Activated CD4-positive, alpha-beta T cell treated with anti-CD3 and anti-CD28 coated beads for 4 hours (primary cell): ENCODE results near the gene CNR2.
A peak's percentile ranks its signal among the peaks of the same experiment; 100 is the strongest.
"Not testable (repeated sequence)": the region's sequence is repeated elsewhere in the genome, so short reads cannot be mapped to it uniquely, and the experiment has no call there.

Source experiments
- DNase-seq, 2 donors: peaks; one replicate each; pipeline ENCODE4 v3.0.0-alpha.2; 2020

The CNR2 gene

DNA sequence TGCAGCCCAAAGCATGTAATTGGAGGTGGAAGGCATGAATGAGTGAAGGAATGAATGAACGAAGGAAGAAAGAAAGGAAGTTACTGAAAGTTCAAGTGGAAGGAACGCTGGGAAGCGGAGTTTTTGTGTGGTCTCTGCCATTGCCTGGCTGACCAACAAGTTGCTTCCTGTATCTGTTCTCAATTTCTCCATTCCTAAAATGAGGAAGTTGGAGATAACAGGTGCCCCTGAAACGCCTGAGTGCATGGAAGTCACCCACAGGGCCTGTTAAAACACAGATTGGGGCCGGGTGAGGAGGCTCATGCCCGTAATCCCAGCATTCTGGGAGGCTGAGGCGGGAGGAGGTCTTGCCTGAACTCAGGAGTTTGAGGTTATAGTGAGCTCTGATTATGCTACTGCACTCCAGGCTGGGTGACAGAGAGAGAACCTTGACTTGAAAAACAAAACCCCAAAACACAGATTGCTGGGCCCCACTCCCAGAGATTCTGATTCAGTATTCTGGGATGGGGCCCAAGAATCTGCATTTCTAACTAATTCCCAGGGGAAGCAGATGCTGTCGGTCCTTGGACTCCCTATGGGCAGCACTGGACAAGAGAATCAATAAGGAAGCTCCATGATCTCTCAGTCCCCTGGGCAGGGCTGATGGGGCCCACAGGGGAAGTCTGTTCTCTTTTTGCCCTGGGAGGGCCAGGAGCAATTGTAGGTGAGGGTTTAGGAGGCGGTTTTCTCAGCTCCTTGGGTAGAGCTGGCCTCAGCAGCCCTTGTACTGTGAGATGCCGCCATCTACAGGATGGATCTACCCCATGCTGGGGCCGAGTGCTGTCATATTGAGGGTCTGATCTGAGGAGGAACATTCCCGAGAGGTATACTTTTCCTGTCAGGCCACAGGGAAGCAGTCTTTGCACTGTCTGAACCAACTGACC is 3.3 kb upstream of the CNR2 start:
- peak; percentile 24 to 32 for DNase-seq

- DNase-seq, result no peak
Measured at GRCh38 chr1:23915466-23915865, 2.3 kb upstream of the CNR2 start.

GRCh38 chr1:23914921-23915320 is 1.8 kb upstream of the CNR2 start:
- no peak for DNase-seq

GRCh38 chr1:23911921-23912320 is 1.2 kb downstream of the CNR2 start:
- DNase-seq, result no peak

- DNase-seq, result no peak
Measured at GRCh38 chr1:23910553-23911246, 2.5 kb downstream of the CNR2 start.

- no peak for DNase-seq
Measured at GRCh38 chr1:23910144-23910543, 3.0 kb downstream of the CNR2 start.

GRCh38 chr1:23909412-23909811 is 3.8 kb downstream of the CNR2 start:
- DNase-seq, result no peak

- no peak for DNase-seq
Measured at GRCh38 chr1:23908453-23909341, 4.5 kb downstream of the CNR2 start.

DNA sequence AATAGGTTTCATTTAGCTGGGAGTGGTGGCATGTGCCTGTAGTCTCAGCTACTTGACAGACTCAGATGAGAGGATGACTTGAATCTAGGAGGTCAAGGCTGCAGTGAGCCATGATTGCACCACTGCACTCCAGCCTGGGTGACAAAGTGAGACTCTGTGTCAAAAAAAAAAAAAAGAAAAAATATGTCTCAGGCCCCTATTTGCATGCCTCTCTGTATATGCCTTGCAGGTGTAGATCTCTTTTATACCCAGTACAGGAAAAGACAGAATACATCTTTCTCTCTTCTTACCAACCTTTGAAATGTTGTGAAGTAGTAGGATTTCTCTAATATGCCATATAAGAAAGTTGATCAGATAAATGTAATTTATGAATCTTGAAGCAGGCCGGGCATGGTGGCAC is 6.4 kb downstream of the CNR2 start:
- DNase-seq, result no peak

GRCh38 chr1:23905461-23906025 is 7.6 kb downstream of the CNR2 start:
- no peak for DNase-seq

DNA sequence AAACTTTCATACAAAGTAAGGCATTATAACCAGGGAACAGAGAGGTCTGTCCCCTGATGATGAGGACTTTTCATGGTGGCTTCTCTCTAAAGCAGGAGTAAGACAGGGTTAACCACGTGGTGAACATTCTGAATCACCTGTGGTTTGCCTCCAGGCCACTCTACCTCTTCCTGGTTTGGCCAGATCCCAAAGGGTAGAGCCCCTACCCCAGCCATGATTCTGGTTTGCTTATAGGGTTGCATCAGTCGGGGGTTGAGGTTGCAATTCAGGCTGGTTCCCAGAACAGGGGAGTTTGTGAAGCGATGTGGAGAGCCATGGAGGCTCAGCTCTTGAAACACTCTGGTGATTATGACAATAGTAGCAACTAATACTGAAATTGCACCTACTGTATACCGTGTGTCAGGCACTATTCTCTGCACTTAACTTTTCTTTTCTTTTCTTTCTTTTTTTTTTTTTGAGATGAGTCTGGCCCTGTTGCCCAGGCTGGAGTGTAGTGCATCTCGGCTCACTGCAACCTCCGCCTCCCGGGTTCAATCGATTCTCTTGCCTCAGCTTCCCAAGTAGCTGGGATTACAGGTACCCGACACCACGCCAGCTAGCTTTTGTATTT is 8.3 kb downstream of the CNR2 start:
- DNase-seq, result no peak

- no peak for DNase-seq
Measured at GRCh38 chr1:23903754-23904153, 9.4 kb downstream of the CNR2 start.

DNA sequence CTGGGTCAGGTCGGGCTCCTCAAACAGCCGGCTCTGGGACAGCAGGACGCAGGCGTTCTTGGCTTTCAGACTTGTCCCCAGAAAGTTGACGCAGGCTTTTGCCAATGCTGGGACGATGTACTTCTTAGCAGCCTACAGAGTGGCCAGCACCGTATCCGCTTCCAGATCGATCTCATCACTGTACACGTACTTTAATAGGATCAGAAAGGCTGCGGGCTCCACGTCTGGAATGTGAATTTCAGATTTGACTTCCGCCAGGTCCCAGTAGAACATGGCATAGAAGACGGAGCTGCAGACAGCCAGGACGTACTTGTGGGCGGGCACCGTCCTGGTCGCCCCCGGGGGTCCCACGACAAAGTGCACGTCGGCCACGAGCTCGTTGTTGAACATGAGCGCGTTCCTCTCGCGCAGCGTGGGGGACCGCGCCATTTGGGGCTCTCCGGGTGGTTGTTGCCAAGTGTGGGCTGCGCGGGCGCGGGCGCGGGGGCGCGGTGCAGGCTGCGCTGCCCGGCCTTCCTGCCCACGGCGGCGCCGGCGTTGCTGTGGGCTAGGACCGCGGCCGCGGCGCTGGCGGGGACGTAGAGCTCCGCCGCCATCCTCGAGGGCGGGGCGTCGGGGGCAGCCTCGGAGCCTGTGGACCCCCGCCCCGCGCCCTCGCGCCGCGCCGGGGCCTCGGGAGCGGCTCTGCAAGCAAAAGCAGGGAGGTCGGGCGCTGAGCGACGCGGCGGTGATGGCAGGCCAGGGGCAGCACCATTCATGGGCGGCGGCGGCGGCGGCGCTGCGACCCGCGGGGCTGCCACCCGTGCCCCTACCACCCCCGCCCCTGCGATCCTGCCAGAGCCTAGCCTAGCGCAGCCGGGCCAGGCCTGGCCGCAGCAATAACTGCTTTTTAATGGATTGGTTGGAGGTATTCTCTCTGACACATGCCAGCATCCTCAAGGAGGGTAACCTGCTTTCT is 10.6 kb downstream of the CNR2 start:
- DNase-seq, result no peak

GRCh38 chr1:23900017-23900416 is 13.1 kb downstream of the CNR2 start:
- not testable (repeated sequence) for DNase-seq

DNA sequence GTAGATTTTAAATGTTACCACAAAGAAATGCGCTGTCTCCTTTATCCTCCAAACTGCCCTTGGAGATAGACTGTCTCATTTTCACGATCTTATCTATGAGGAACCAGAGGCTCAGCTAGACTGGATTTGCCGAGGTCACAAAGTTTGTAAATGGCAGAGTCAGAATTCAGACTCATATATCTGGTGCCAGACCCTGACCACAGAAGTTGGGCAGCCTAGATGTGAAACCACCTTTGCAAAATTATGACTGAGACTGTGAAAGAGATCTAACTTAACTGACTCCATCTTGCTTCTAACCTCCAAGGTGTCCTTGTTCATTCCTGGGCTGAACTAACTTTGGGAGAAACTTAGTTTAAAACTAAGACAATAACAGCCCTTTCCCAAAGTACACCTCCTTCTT is 14.1 kb downstream of the CNR2 start:
- DNase-seq, result no peak

- no peak for DNase-seq
Measured at GRCh38 chr1:23897083-23897482, 16.1 kb downstream of the CNR2 start.

DNA sequence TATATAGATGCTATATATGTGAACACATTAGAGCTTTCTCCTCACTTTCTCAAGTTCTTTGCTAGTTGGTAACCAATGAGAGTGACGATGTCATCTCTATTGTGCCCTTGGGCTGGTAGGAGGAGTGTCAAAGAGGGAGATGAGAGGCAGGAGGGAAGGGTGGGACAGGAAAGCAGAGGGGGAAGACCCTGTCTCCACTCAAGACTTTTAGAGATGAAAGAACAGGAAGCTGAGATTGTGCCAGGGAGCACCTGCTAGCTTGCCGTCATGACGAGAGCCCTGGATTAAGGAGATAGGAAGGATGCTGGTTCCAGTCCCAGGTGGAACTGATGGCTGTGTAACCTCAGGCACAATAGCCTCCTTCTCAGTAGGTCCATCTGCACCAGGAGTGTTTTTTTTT is 16.7 kb downstream of the CNR2 start:
- DNase-seq, result no peak

DNA sequence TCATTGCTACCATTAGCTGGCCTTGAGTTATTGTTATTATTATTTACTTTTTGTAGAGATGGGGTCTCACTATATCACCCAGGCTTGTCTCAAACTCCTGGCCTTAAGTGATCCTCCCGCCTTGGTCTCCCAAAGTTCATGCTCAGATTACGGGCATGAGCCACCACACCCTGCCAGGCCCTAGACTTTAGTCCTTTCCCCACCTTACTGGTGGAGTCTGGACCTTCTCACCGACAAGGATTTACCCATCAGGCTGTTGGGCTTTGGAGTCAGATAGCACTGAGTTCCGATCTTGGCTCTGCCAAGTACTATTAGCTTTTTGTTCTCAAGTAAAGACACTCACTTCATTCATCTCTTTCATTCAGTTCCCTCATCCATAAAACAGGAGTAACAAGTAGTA is 17.2 kb downstream of the CNR2 start:
- DNase-seq, result no peak

GRCh38 chr1:23895082-23895481 is 18.1 kb downstream of the CNR2 start:
- no peak for DNase-seq

DNA sequence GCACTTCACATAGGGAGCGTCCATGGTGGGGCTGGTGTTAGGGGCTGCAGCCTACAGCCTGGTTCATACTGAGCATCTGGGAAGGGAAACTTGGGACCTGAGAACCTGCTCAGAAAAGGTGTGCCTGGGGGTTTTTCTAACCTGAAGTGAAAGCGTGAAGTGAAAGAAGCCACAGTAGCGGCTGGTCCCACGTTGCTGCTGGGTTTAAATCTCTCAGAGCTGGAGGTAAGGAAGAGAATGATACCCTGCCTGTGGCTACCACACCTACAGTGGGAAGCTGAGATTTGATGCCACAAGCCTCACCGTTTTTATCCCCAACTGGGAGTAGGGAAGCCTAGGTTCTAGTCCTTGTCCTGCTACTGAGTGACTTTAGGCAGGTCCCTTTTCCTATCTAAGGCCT is 24.1 kb downstream of the CNR2 start:
- DNase-seq, result no peak

DNA sequence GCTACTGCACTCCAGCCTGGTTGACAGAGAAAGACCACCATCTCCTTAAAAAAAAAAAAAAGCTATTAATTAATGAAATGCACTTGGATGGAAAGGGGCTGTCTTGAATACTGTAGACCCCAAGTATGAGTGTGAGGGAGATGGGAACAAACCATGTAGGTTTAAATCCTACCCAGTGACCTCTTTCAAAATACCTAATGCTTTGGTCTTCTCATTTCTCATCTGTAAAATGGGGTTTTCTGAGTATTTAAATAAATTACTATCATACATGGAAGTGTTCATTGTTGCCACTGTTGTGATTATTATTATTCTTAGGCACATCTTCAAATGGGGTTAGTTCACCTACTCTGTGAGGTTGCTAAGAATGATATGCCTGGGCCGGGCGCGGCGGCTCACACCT is 27.9 kb downstream of the CNR2 start:
- DNase-seq, result no peak
